DND-41 (cell line): ENCODE data around the gene SRSF10.
"Not testable (repeated sequence)": the region's sequence is repeated elsewhere in the genome, so short reads cannot be mapped to it uniquely, and the experiment has no call there.

Experiments
- ATAC-seq: fragments of 200-7000 bp; cut with Tn5 transposase; 3 replicates; pipeline ENCODE4 v1.9.1; 2021; ENCODE audit warnings: low read depth; ENCODE audit not compliant: insufficient read depth
- DNase-seq: peaks from one replicate; pipeline ENCODE4 v3.0.0-alpha.2; 2020
- H2AFZ ChIP-seq: 2 replicates; pipeline ENCODE4 v1.6.0; 2012; ENCODE audit warnings: low read depth, low read length
- H3K27ac ChIP-seq: 2 replicates; pipeline ENCODE4 v1.5.1; 2012; ENCODE audit warnings: low read length, inconsistent platforms
- H3K27me3 ChIP-seq: fragments of 200-600 bp; sonication (generic); 2 replicates; pipeline ENCODE4 v1.6.0; 2012; ENCODE audit warnings: low read length, mild to moderate bottlenecking, inconsistent platforms; ENCODE audit not compliant: insufficient read depth, poor library complexity
- H3K36me3 ChIP-seq: 2 replicates; pipeline ENCODE4 v1.5.1; 2012; ENCODE audit warnings: low read length, inconsistent platforms; ENCODE audit not compliant: insufficient read depth
- H3K4me1 ChIP-seq: 2 replicates; pipeline ENCODE4 v1.5.1; 2012; ENCODE audit warnings: mild to moderate bottlenecking, low read length; ENCODE audit not compliant: insufficient read depth
- H3K4me2 ChIP-seq: 2 replicates; pipeline ENCODE4 v1.6.0; 2012; ENCODE audit warnings: mild to moderate bottlenecking, moderate library complexity, low read length, inconsistent platforms; ENCODE audit not compliant: insufficient read depth
- H3K4me3 ChIP-seq, 2 experiments: fragments of 200-600 bp in 1 of 2; shearing (Covaris generic) in 1 of 2; 2 replicates each; pipeline ENCODE4 v1.5.1; 2012 to 2016; ENCODE audit warnings: inconsistent platforms in 2 of 2, low read length in 2 of 2, mild to moderate bottlenecking in 2 of 2, low read depth in 1 of 2, moderate library complexity in 1 of 2
- H3K79me2 ChIP-seq: 2 replicates; pipeline ENCODE4 v1.6.0; 2012; ENCODE audit warnings: low read length, inconsistent platforms; ENCODE audit not compliant: insufficient read depth
- H3K9ac ChIP-seq: 2 replicates; pipeline ENCODE4 v1.6.0; 2012; ENCODE audit warnings: low read depth, mild to moderate bottlenecking, inconsistent platforms, low read length, moderate library complexity
- H3K9me3 ChIP-seq: 2 replicates; pipeline ENCODE4 v1.5.1; 2012; ENCODE audit warnings: low read length, moderate library complexity, mild to moderate bottlenecking, inconsistent platforms; ENCODE audit not compliant: insufficient read depth, severe bottlenecking
- H4K20me1 ChIP-seq: 2 replicates; pipeline ENCODE4 v1.6.0; 2012; ENCODE audit warnings: low read length; ENCODE audit not compliant: insufficient read depth
- EZH2 ChIP-seq: IDR thresholded peaks from 3 replicates; pipeline ENCODE4 v1.6.1; 2012; ENCODE audit warnings: borderline replicate concordance, low read depth, mild to moderate bottlenecking, moderate library complexity, low read length, inconsistent platforms; ENCODE audit not compliant: severe bottlenecking
- TF ChIP-seq, protein P1 (sequence below): IDR thresholded peaks from 2 replicates; pipeline ENCODE4 v1.5.1; 2012; ENCODE audit warnings: borderline replicate concordance, low read length, moderate library complexity, mild to moderate bottlenecking; ENCODE audit not compliant: poor library complexity, severe bottlenecking; ENCODE audit errors: extremely low read depth

Gene SRSF10

DNA sequence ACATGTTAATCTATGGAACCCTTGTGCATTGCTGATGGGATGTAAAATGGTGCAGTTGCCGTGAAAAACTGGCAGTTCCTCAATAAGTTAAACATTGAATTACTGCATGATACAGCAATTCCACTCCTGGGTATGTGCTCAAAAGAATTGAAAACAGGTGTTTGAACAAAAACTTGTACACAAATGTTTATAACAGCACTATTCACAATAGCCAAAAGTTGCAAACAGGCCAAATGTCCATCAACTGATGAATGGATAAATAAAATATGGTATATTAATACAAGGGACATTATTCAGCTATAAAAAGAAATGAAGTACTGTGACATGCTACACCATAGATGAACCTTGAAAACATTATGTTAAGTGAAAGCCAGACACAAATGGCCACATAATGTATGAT is 17.7 kb upstream of the SRSF10 start:
- Histone ChIP-seq H2AFZ (no peak overlapping the region), H3K79me2 (no peaks in the 10 kb centered on the region), H4K20me1 (no peaks in the 10 kb centered on the region), H3K9me3 (no peaks in the 10 kb centered on the region), H3K4me2 (no peak overlapping the region), H3K36me3 (no peaks in the 10 kb centered on the region), H3K27ac (no peak overlapping the region), H3K27me3 (peaks cover 2% of the 10 kb centered on the region), H3K4me3 (no peak overlapping the region), H3K9ac (no peak overlapping the region), H3K4me1 (no peaks in the 10 kb centered on the region)
- TF ChIP-seq, protein P1, sequence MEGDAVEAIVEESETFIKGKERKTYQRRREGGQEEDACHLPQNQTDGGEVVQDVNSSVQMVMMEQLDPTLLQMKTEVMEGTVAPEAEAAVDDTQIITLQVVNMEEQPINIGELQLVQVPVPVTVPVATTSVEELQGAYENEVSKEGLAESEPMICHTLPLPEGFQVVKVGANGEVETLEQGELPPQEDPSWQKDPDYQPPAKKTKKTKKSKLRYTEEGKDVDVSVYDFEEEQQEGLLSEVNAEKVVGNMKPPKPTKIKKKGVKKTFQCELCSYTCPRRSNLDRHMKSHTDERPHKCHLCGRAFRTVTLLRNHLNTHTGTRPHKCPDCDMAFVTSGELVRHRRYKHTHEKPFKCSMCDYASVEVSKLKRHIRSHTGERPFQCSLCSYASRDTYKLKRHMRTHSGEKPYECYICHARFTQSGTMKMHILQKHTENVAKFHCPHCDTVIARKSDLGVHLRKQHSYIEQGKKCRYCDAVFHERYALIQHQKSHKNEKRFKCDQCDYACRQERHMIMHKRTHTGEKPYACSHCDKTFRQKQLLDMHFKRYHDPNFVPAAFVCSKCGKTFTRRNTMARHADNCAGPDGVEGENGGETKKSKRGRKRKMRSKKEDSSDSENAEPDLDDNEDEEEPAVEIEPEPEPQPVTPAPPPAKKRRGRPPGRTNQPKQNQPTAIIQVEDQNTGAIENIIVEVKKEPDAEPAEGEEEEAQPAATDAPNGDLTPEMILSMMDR: no peak
- TF ChIP-seq EZH2: no peak
- no peak for DNase-seq
- ATAC-seq: no peak

DNA sequence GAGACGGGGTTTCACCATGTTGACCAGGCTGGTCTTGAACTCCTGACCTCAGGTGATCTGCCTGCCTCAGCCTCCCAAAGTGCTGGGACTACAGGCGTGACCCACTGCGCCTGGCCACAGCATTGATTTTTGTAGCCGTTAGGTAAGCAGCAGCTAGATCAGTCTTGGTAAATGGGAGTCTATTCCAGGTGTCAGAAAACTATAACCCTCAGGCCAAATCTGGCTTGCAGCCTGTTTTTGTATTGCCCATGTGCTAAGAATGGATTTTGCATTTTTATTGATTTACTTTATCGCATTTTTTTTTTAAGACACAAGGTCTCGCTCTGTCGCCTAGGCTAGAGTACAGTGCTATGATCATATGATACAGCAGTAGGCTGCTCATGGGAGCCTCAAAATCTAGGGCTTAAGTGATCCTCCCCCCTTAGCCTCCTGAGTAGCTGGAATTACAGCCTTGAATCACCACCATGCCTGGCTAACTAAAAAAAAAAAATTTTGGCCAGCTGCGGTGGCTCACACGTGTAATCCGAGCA is 16.6 kb upstream of the SRSF10 start:
- Histone ChIP-seq H3K9me3 (no peaks in the 10 kb centered on the region), H3K27me3 (peaks cover 2% of the 10 kb centered on the region), H3K27ac (no peak overlapping the region), H2AFZ (no peak overlapping the region), H3K36me3 (no peaks in the 10 kb centered on the region), H3K4me2 (no peak overlapping the region), H3K9ac (no peak overlapping the region), H3K4me1 (no peaks in the 10 kb centered on the region), H4K20me1 (no peaks in the 10 kb centered on the region), H3K4me3 (no peak overlapping the region), H3K79me2 (no peaks in the 10 kb centered on the region)
- ATAC-seq: no peak
- TF ChIP-seq, protein P1: no peak
- no peak for TF ChIP-seq EZH2
- DNase-seq: no peak

DNA sequence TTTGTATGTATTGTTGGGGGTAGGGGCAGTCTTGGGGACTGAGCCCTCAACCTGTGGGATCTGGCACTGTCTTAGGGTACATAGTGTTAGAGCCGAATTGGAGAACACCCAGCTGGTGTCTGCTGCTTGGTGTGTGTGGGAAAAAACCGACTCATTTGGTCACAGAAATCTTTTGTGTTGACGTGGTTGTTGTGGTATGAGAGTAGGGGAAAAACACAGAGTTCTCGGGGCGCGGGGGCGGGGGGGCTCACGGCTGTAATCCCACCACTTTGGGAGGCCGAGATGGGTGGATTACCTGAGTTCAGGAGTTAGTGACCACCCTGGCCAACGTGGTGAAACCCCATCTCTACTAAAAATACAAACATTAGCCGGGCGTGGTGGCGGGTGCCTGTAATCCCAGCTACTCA is 15.3 kb upstream of the SRSF10 start:
- Histone ChIP-seq H3K36me3 (no peaks in the 10 kb centered on the region), H3K27ac (no peak overlapping the region), H3K9me3 (no peaks in the 10 kb centered on the region), H3K4me3 (no peak overlapping the region), H3K27me3 (peaks cover 2% of the 10 kb centered on the region), H3K4me2 (no peak overlapping the region), H2AFZ (no peak overlapping the region), H3K4me1 (no peaks in the 10 kb centered on the region), H4K20me1 (no peaks in the 10 kb centered on the region), H3K79me2 (no peaks in the 10 kb centered on the region), H3K9ac (no peak overlapping the region)
- DNase-seq (no peak), ATAC-seq (no peak)
- TF ChIP-seq, protein P1: no peak
- no peak for TF ChIP-seq EZH2

DNA sequence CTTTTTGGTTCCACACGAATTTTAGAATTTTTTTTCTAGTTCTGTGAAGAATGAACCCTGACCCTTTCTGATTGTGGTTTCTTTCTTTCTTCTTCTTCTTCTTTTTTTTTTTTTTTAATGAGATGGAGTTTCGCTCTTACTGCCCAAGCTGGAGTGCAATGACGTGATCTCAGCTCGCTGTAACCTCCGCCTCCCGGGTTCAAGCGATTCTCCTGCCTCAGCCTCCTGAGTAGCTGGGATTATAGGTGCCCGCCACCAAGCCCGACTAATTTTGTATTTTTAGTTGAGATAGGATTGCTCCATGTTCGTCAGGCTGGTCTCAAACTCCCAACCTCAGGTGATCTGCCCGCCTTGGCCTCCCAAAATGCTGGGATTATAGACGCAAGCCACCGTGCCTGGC is 11.9 kb upstream of the SRSF10 start:
- not testable (repeated sequence) for H3K27ac ChIP-seq, ATAC-seq, H3K36me3 ChIP-seq

More for the DNA sequence above, 11.9 kb upstream of the SRSF10 start:
- not testable (repeated sequence) for H4K20me1 ChIP-seq, H3K9ac ChIP-seq, DNase-seq, H3K27me3 ChIP-seq, H3K4me1 ChIP-seq, H3K9me3 ChIP-seq, H3K4me3 ChIP-seq, H2AFZ ChIP-seq, H3K79me2 ChIP-seq, H3K4me2 ChIP-seq
